Prostate gland (tissue), 2 donors: ENCODE measurements around the gene RPL3.

Experiments used
- CTCF ChIP-seq, 4 experiments: fragments of 200-600 bp in 2 of 4; fragments of 450-650 bp in 2 of 4; sonication (generic) in 2 of 4; IDR thresholded peaks; 1 replicate in 3 of 4; 2 replicates in 1 of 4; pipeline ENCODE4 v1.5.1; 2016 to 2019; ENCODE audit warnings: antibody characterized with exemption in 4 of 4, mild to moderate bottlenecking in 2 of 4, moderate library complexity in 2 of 4
- POLR2A ChIP-seq: fragments of 450-650 bp; IDR thresholded peaks from one replicate; pipeline ENCODE4 v1.6.1; 2016; ENCODE audit warnings: antibody characterized with exemption, mild to moderate bottlenecking
- POLR2AphosphoS5 ChIP-seq: sonication (generic); formaldehyde crosslinking; IDR thresholded peaks from one replicate; pipeline ENCODE4 v1.6.1; 2017; ENCODE audit warnings: antibody characterized with exemption

- TF ChIP-seq CTCF (IDR thresholded peaks at IDR 0.05) (no peak), POLR2A (no peak), POLR2AphosphoS5 (no peak)
Observed at GRCh38 chr22:39303358-39303757, 16.1 kb downstream of the RPL3 start.
